Measurements from ENCODE around the gene FADS2. TPM values are rescaled to one million over a fixed set of nuclear protein-coding genes. Genes with fewer than 3 reads are reported as not detected.

Gene FADS2
- total and polyA plus RNA-seq, 2 experiments from 2014 or later = 5.2 to 5.5 TPM

DNA sequence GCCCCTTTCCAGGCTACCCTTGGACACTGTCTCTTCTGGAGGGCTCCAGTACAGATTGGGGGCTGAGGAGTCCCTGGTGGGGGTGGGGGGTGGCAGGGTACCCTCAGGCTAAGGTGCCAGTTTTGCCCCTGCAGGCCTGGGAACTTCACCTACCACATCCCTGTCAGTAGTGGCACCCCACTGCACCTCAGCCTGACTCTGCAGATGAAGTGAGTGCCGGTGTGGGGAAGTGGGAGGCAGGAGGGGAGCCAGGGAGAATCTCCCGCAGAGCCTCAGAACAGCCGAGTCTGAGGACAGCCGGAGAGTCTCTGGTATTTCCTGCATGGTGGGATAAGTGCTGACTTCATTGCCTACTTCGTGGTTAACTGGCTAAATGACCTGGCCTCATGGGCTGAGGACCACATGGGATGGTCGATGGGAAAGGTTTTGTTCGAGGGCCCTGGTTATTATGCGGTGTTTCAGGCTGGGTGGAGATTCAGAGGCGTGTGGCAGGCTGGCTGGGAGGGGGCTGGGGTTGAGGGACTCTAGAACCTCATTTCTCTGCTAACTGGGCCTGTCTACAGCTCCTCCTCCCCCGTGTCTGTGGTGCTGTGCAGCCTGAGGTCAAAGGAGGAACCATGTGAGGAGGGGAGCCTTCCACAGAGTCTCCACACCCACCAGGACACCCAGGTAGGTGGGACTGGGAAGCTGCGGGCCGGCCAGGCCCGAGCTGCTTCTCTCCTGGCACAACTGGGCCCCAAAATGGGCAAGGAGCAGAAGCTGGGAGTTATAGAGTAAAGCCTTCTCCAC lies 44.2 kb upstream of the FADS2 start:
- no peaks in the 10 kb centered on the region for H3K9me2 ChIP-seq (ENCODE audit: insufficient read depth)
- H3K36me3 ChIP-seq (ENCODE audit: low read depth) = 0 out of 2 replicates have a peak, but pooled peaks cover 5% of the 10 kb centered on the region
- TF ChIP-seq EZH2phosphoT487 (IDR thresholded peaks at IDR 0.05; ENCODE audit: insufficient read depth, low read depth) (no peak), EZH2 (IDR thresholded peaks at IDR 0.05; ENCODE audit: insufficient read depth, poor library complexity, severe bottlenecking) (no peak)
- no peaks in the 10 kb centered on the region for H3K4me1 ChIP-seq (ENCODE audit: insufficient read depth)
- no peaks in the 10 kb centered on the region for H3K9me3 ChIP-seq (ENCODE audit: low read depth)
- WGBS, 2 experiments (ENCODE audit: low coverage in 1 of 2, low lambda C conversion rate in 2 of 2, missing lambda C conversion rate in 2 of 2) = 64 to 65% methylated on average over 13 of the region's 13 CpGs
- DNase-seq = peak; percentile 34
- H3K4me3 ChIP-seq = no peak overlapping the region
- no peaks in the 10 kb centered on the region for H3K79me2 ChIP-seq (ENCODE audit: insufficient read depth)
- no peak overlapping the region for H2AFZ ChIP-seq
- H3K27ac ChIP-seq = no peak overlapping the region
- H3K27me3 ChIP-seq (replicated peaks; ENCODE audit: insufficient read depth) = no peaks in the 10 kb centered on the region
- in situ Hi-C loops (cut with MboI) = no loop called here
- no peak overlapping the region for H3K4me2 ChIP-seq (ENCODE audit: unreplicated experiment)
- no peaks in the 10 kb centered on the region for H3F3A ChIP-seq (ENCODE audit: insufficient read depth)
- no peaks in the 10 kb centered on the region for H4K20me1 ChIP-seq (ENCODE audit: insufficient read depth)
- no peak overlapping the region for H3K9ac ChIP-seq

- no peak for DNase-seq
- TF ChIP-seq EZH2 (IDR thresholded peaks at IDR 0.05; ENCODE audit: insufficient read depth, poor library complexity, severe bottlenecking) (no peak), EZH2phosphoT487 (IDR thresholded peaks at IDR 0.05; ENCODE audit: insufficient read depth, low read depth) (no peak)
Observed at GRCh38 chr11:61784506-61784805, 43.6 kb upstream of the FADS2 start.

DNA sequence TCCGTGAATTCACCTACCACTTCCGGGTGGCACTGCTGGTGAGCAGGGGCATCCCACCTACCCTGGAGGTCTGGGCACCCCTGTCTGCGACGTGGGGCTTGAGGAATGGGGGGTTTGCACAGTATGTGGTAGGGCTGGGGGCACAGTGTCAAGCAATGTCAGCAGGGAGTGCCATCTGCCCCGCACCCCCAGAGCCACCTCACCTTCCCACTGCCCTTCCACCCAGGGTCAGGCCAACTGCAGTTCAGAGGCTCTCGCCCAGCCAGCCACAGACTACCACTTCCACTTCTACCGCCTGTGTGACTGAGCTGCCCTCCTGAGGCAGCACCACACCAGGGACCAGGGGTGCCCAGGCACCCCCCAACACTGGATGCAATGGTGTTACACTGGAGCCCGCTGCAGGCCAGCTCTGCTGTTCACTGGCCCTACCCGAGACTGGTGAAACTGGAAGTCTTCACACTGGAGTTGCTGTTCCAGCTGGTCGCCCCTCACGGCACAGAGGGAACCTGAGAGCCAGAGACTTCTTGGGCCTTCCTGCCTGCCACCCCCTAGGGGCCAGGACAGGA lies 42.2 kb upstream of the FADS2 start:
- H3K9me3 ChIP-seq (ENCODE audit: low read depth) = no peaks in the 10 kb centered on the region
- no peaks in the 10 kb centered on the region for H3F3A ChIP-seq (ENCODE audit: insufficient read depth)
- no peaks in the 10 kb centered on the region for H4K20me1 ChIP-seq (ENCODE audit: insufficient read depth)
- H3K4me3 ChIP-seq = no peak overlapping the region
- peaks cover 10% of the 10 kb centered on the region for H3K79me2 ChIP-seq (ENCODE audit: insufficient read depth)
- no peak for TF ChIP-seq EZH2 (IDR thresholded peaks at IDR 0.05; ENCODE audit: insufficient read depth, poor library complexity, severe bottlenecking)
- TF ChIP-seq EZH2phosphoT487 (IDR thresholded peaks at IDR 0.05; ENCODE audit: insufficient read depth, low read depth) = no peak
- H3K27me3 ChIP-seq (replicated peaks; ENCODE audit: insufficient read depth) = no peaks in the 10 kb centered on the region
- H3K4me2 ChIP-seq (ENCODE audit: unreplicated experiment) = no peak overlapping the region
- no peak for DNase-seq
- in situ Hi-C loops (cut with MboI) = no loop called here
- H3K36me3 ChIP-seq (ENCODE audit: low read depth) = 0 out of 2 replicates have a peak, but pooled peaks cover 12% of the 10 kb centered on the region
- 0 out of 2 replicates have a peak, but pooled peaks cover under 1% of the 10 kb centered on the region for H3K4me1 ChIP-seq (ENCODE audit: insufficient read depth)
- H3K9ac ChIP-seq = no peak overlapping the region
- 82 to 83% methylated on average over 11 of the region's 11 CpGs for WGBS, 2 experiments (ENCODE audit: low coverage in 1 of 2, low lambda C conversion rate in 2 of 2, missing lambda C conversion rate in 2 of 2)
- no peak overlapping the region for H2AFZ ChIP-seq
- no peak overlapping the region for H3K27ac ChIP-seq
- no peaks in the 10 kb centered on the region for H3K9me2 ChIP-seq (ENCODE audit: insufficient read depth)

More at GRCh38 chr11:61784506-61784805, 43.6 kb upstream of the FADS2 start:
- Histone ChIP-seq H3K9me2 (ENCODE audit: insufficient read depth) (no peaks in the 10 kb centered on the region), H4K20me1 (ENCODE audit: insufficient read depth) (no peaks in the 10 kb centered on the region), H2AFZ (no peak overlapping the region), H3K79me2 (ENCODE audit: insufficient read depth) (no peaks in the 10 kb centered on the region), H3K9me3 (ENCODE audit: low read depth) (no peaks in the 10 kb centered on the region), H3K27me3 (replicated peaks; ENCODE audit: insufficient read depth) (no peaks in the 10 kb centered on the region), H3K36me3 (ENCODE audit: low read depth) (0 out of 2 replicates have a peak, but pooled peaks cover 9% of the 10 kb centered on the region), H3K9ac (no peak overlapping the region), H3K4me1 (ENCODE audit: insufficient read depth) (no peaks in the 10 kb centered on the region), H3K4me3 (no peak overlapping the region), H3K27ac (no peak overlapping the region), H3K4me2 (ENCODE audit: unreplicated experiment) (no peak overlapping the region), H3F3A (ENCODE audit: insufficient read depth) (no peaks in the 10 kb centered on the region)
- WGBS, 2 experiments (ENCODE audit: low coverage in 1 of 2, low lambda C conversion rate in 2 of 2, missing lambda C conversion rate in 2 of 2) = 69 to 79% methylated on average over 7 of the region's 7 CpGs
- in situ Hi-C loops (cut with MboI) = no loop called here

GRCh38 chr11:61787928-61788491 lies 40.1 kb upstream of the FADS2 start:
- DNase-seq = peak; percentile 61

More at GRCh38 chr11:61787928-61788491, 40.1 kb upstream of the FADS2 start:
- Histone ChIP-seq H3K9me2 (ENCODE audit: insufficient read depth) (no peaks in the 10 kb centered on the region), H3K79me2 (ENCODE audit: insufficient read depth) (peaks cover 29% of the 10 kb centered on the region), H3K27me3 (replicated peaks; ENCODE audit: insufficient read depth) (no peaks in the 10 kb centered on the region), H3K27ac (no peak overlapping the region), H4K20me1 (ENCODE audit: insufficient read depth) (no peaks in the 10 kb centered on the region), H3K4me3 (no peak overlapping the region), H3K9me3 (ENCODE audit: low read depth) (no peaks in the 10 kb centered on the region), H3F3A (ENCODE audit: insufficient read depth) (no peaks in the 10 kb centered on the region), H2AFZ (no peak overlapping the region), H3K4me1 (ENCODE audit: insufficient read depth) (peaks cover 9% of the 10 kb centered on the region; the same call in 1 of the 2 replicates), H3K9ac (no peak overlapping the region), H3K4me2 (ENCODE audit: unreplicated experiment) (no peak overlapping the region), H3K36me3 (ENCODE audit: low read depth) (0 out of 2 replicates have a peak, but pooled peaks cover 12% of the 10 kb centered on the region)
- in situ Hi-C loops (cut with MboI) = no loop called here
- TF ChIP-seq EZH2 (IDR thresholded peaks at IDR 0.05; ENCODE audit: insufficient read depth, poor library complexity, severe bottlenecking) = no peak
- no peak for TF ChIP-seq EZH2phosphoT487 (IDR thresholded peaks at IDR 0.05; ENCODE audit: insufficient read depth, low read depth)
- 47 to 48% methylated on average over 9 of the region's 9 CpGs for WGBS, 2 experiments (ENCODE audit: low coverage in 1 of 2, low lambda C conversion rate in 2 of 2, missing lambda C conversion rate in 2 of 2)

Measured in GM23248 (cell line).